Esophagus (tissue), 2 donors: ENCODE measurements around the gene HESX1. TPM values are rescaled to one million over a fixed set of nuclear protein-coding genes. Genes with fewer than 3 reads are reported as not detected.

Experiments
- H3K27ac ChIP-seq, 2 donors: one replicate each; pipeline ENCODE4 v1.5.1; 2013; ENCODE audit warnings: low read depth in 2 of 2, mild to moderate bottlenecking in 2 of 2, inconsistent platforms in 1 of 2, low read length in 1 of 2, moderate library complexity in 1 of 2
- H3K27me3 ChIP-seq, 2 donors: one replicate each; pipeline ENCODE4 v1.6.1; 2013; ENCODE audit warnings: low read length in 2 of 2, control low read depth in 1 of 2, mild to moderate bottlenecking in 1 of 2; ENCODE audit not compliant: insufficient read depth in 2 of 2, control insufficient read depth in 1 of 2
- H3K36me3 ChIP-seq, 2 donors: one replicate each; pipeline ENCODE4 v1.6.1; 2013; ENCODE audit warnings: low read length in 1 of 2; ENCODE audit not compliant: control insufficient read depth in 2 of 2, insufficient read depth in 2 of 2
- H3K4me1 ChIP-seq, 2 donors: one replicate each; pipeline ENCODE4 v1.6.1; 2013; ENCODE audit warnings: low read length in 1 of 2; ENCODE audit not compliant: control insufficient read depth in 2 of 2, insufficient read depth in 2 of 2
- H3K4me3 ChIP-seq, 2 donors: one replicate each; pipeline ENCODE4 v1.5.1; 2013; ENCODE audit warnings: low read length in 2 of 2, mild to moderate bottlenecking in 2 of 2, low read depth in 1 of 2, moderate library complexity in 1 of 2
- H3K9me3 ChIP-seq, 2 donors: one replicate each; pipeline ENCODE4 v1.6.1; 2013; ENCODE audit warnings: mild to moderate bottlenecking in 2 of 2, low read depth in 1 of 2, low read length in 1 of 2, moderate library complexity in 1 of 2; ENCODE audit not compliant: control insufficient read depth in 2 of 2, insufficient read depth in 1 of 2
- WGBS, 2 donors: extraction: QIAGEN DNeasy Blood & Tissue Kit; methylation state at CpG; one replicate each; pipeline ENCODE4 v1.1.7; 2013; 5-methylcytosine and 5-hydroxymethylcytosine counted together
- polyA plus RNA-seq, 2 donors: library from polyadenylated mRNA; stranded (reverse); fragments of 200-250 nt; gene quantifications; one replicate each; pipeline ENCODE4 v1.2.3, GENCODE V29; 2013
- donor health status: healthy with polysubstance abuse.
- donor health status: Bipolar disorder and iron deficiency.

The HESX1 gene
- polyA plus RNA-seq, 2 donors, result 0.51 to 1.1 TPM

GRCh38 chr3:57151749-57152148 is 48.0 kb downstream of the HESX1 start:
- Histone ChIP-seq H3K4me1 (peaks cover 0 to 2% of the 10 kb centered on the region in 2 donors), H3K36me3 (no peaks in the 10 kb centered on the region), H3K9me3 (no peaks in the 10 kb centered on the region), H3K27ac (no peak overlapping the region), H3K4me3 (no peak overlapping the region), H3K27me3 (no peaks in the 10 kb centered on the region)
- WGBS, 2 donors, result 73 to 86% methylated on average over 3 of the region's 3 CpGs

- no peaks in the 10 kb centered on the region for H3K27me3 ChIP-seq
- H3K4me3 ChIP-seq, result no peak overlapping the region
- H3K36me3 ChIP-seq, result no peaks in the 10 kb centered on the region
- H3K27ac ChIP-seq, result no peak overlapping the region
- H3K4me1 ChIP-seq, result peaks cover 0 to 2% of the 10 kb centered on the region in 2 donors
- 58 to 61% methylated on average over 2 of the region's 2 CpGs for WGBS, 2 donors
- no peaks in the 10 kb centered on the region for H3K9me3 ChIP-seq
These were observed 48.7 kb downstream of the HESX1 start for GRCh38 chr3:57151021-57151449.

GRCh38 chr3:57150113-57150581 is 49.6 kb downstream of the HESX1 start:
- Histone ChIP-seq H3K27ac (peak overlapping the region in 1 of 2 donors; percentile 36), H3K9me3 (no peaks in the 10 kb centered on the region), H3K27me3 (no peaks in the 10 kb centered on the region), H3K36me3 (no peaks in the 10 kb centered on the region), H3K4me1 (peaks cover 0 to 2% of the 10 kb centered on the region in 2 donors), H3K4me3 (no peak overlapping the region)
- 31 to 51% methylated on average over 7 of the region's 7 CpGs for WGBS, 2 donors

Other genes with a start within 250 kb of the HESX1 start
- gene SPATA12, start 139.3 kb downstream of the HESX1 start, polyA plus RNA-seq, result under 1 TPM; 0.02 to 0.05 TPM
- gene IL17RD, start 34.6 kb downstream of the HESX1 start, polyA plus RNA-seq, result under 1 TPM; 0.31 to 0.69 TPM
- gene APPL1, start 27.8 kb upstream of the HESX1 start, polyA plus RNA-seq, result 10 to 100 TPM in 1 of 2 donors, 1 to 10 TPM in 1; 7.8 to 12.8 TPM
- under 1 TPM in 1 of 2 donors, not detected in 1; 0.06 TPM for gene ASB14, start 92.7 kb upstream of the HESX1 start, polyA plus RNA-seq